OCI-LY3 (cell line): ENCODE measurements around the gene RABIF.

ENCODE experiments used
- H2AFZ ChIP-seq: fragments of 200-600, 300-600 bp; shearing (Covaris generic); 2 replicates; pipeline ENCODE4 v1.6.0; 2014; ENCODE audit warnings: antibody characterized with exemption, low read depth, low read length
- H3K27ac ChIP-seq: fragments of 200-600, 300-600 bp; sonication (generic); 2 replicates; pipeline ENCODE4 v1.5.1; 2014; ENCODE audit warnings: mild to moderate bottlenecking, low read length, moderate library complexity, mixed read lengths
- H3K27me3 ChIP-seq: fragments of 200-600, 300-600 bp; sonication (generic); 2 replicates; pipeline ENCODE4 v1.6.1; 2014; ENCODE audit warnings: low read depth, low read length, mixed read lengths
- H3K36me3 ChIP-seq: fragments of 200-600, 300-600 bp; sonication (generic); replicated peaks from 2 replicates; pipeline ENCODE3; 2014; ENCODE audit warnings: low read depth, low read length, mixed read lengths
- H3K4me1 ChIP-seq: fragments of 300-600, 200-600 bp; sonication (generic); 2 replicates; pipeline ENCODE4 v1.6.1; 2014; ENCODE audit warnings: low read length, mixed read lengths
- H3K4me2 ChIP-seq: fragments of 200-600, 300-600 bp; sonication (generic); 2 replicates; pipeline ENCODE4 v1.6.1; 2014; ENCODE audit warnings: low read length, mixed read lengths
- H3K4me3 ChIP-seq: fragments of 300-600, 200-600 bp; sonication (generic); 2 replicates; pipeline ENCODE4 v1.5.1; 2014; ENCODE audit warnings: antibody characterized with exemption, mild to moderate bottlenecking, low read length, moderate library complexity
- H3K79me2 ChIP-seq: fragments of 300-600, 200-600 bp; shearing (Covaris generic); 2 replicates; pipeline ENCODE4 v1.6.1; 2014; ENCODE audit warnings: mild to moderate bottlenecking, low read length, mixed read lengths
- H3K9ac ChIP-seq: fragments of 300-600, 200-600 bp; shearing (Covaris generic); 2 replicates; pipeline ENCODE4 v1.6.0; 2014; ENCODE audit warnings: mild to moderate bottlenecking, low read length, moderate library complexity
- H3K9me3 ChIP-seq: fragments of 200-600, 300-600 bp; shearing (Covaris generic); 2 replicates; pipeline ENCODE4 v1.6.1; 2014; ENCODE audit warnings: low read length, mixed read lengths; ENCODE audit not compliant: insufficient read depth
- H4K20me1 ChIP-seq: fragments of 200-600, 300-600 bp; sonication (generic); 2 replicates; pipeline ENCODE4 v1.6.1; 2016; ENCODE audit warnings: low read length, mixed read lengths; ENCODE audit not compliant: insufficient read depth
- EZH2phosphoT487 ChIP-seq: fragments of 200-600 bp; shearing (Covaris generic); IDR thresholded peaks from 2 replicates; pipeline ENCODE4 v1.6.1; 2018; ENCODE audit warnings: antibody characterized with exemption, mixed run types, low read depth
- TF ChIP-seq, protein P1 (sequence below): fragments of 200-600, 300-600 bp; sonication (generic); IDR thresholded peaks from 2 replicates; pipeline ENCODE4 v1.5.1; 2014; ENCODE audit warnings: antibody characterized with exemption, low read length, low read depth

The RABIF gene

GRCh38 chr1:202856014-202856413, 32.9 kb downstream of the RABIF start:
- TF ChIP-seq, protein P1, sequence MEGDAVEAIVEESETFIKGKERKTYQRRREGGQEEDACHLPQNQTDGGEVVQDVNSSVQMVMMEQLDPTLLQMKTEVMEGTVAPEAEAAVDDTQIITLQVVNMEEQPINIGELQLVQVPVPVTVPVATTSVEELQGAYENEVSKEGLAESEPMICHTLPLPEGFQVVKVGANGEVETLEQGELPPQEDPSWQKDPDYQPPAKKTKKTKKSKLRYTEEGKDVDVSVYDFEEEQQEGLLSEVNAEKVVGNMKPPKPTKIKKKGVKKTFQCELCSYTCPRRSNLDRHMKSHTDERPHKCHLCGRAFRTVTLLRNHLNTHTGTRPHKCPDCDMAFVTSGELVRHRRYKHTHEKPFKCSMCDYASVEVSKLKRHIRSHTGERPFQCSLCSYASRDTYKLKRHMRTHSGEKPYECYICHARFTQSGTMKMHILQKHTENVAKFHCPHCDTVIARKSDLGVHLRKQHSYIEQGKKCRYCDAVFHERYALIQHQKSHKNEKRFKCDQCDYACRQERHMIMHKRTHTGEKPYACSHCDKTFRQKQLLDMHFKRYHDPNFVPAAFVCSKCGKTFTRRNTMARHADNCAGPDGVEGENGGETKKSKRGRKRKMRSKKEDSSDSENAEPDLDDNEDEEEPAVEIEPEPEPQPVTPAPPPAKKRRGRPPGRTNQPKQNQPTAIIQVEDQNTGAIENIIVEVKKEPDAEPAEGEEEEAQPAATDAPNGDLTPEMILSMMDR = no peak
- TF ChIP-seq EZH2phosphoT487 = no peak
- H3K27ac ChIP-seq = no peak overlapping the region
- H3K79me2 ChIP-seq = no peaks in the 10 kb centered on the region
- peaks cover 5% of the 10 kb centered on the region for H3K4me1 ChIP-seq
- no peak overlapping the region for H2AFZ ChIP-seq
- H3K9ac ChIP-seq = no peak overlapping the region
- no peaks in the 10 kb centered on the region for H4K20me1 ChIP-seq
- H3K36me3 ChIP-seq = no peaks in the 10 kb centered on the region
- H3K4me3 ChIP-seq = no peak overlapping the region
- no peak overlapping the region for H3K4me2 ChIP-seq
- H3K27me3 ChIP-seq = peaks cover 6% of the 10 kb centered on the region; the same call in 1 of the 2 replicates
- H3K9me3 ChIP-seq = no peaks in the 10 kb centered on the region

GRCh38 chr1:202854787-202855186, 34.2 kb downstream of the RABIF start:
- Histone ChIP-seq H3K27ac (no peak overlapping the region), H3K36me3 (no peaks in the 10 kb centered on the region), H4K20me1 (no peaks in the 10 kb centered on the region), H2AFZ (no peak overlapping the region), H3K4me1 (peaks cover 8% of the 10 kb centered on the region), H3K9ac (no peak overlapping the region), H3K4me3 (no peak overlapping the region), H3K9me3 (no peaks in the 10 kb centered on the region), H3K4me2 (no peak overlapping the region), H3K27me3 (no peaks in the 10 kb centered on the region), H3K79me2 (no peaks in the 10 kb centered on the region)
- TF ChIP-seq, protein P1 = no peak
- no peak for TF ChIP-seq EZH2phosphoT487

GRCh38 chr1:202852163-202852904, 36.6 kb downstream of the RABIF start:
- Histone ChIP-seq H3K4me1 (peaks cover 8% of the 10 kb centered on the region), H3K4me2 (no peak overlapping the region), H3K9me3 (no peaks in the 10 kb centered on the region), H4K20me1 (no peaks in the 10 kb centered on the region), H3K27ac (no peak overlapping the region), H3K27me3 (no peaks in the 10 kb centered on the region), H3K36me3 (no peaks in the 10 kb centered on the region), H2AFZ (peak overlapping the region; percentile 95), H3K9ac (no peak overlapping the region), H3K79me2 (no peaks in the 10 kb centered on the region), H3K4me3 (no peak overlapping the region)
- TF ChIP-seq, protein P1 = peak; percentile 63
- no peak for TF ChIP-seq EZH2phosphoT487

- TF ChIP-seq EZH2phosphoT487 = no peak
- TF ChIP-seq, protein P1 = no peak
- no peaks in the 10 kb centered on the region for H3K79me2 ChIP-seq
- no peaks in the 10 kb centered on the region for H4K20me1 ChIP-seq
- H3K4me2 ChIP-seq = no peak overlapping the region
- no peak overlapping the region for H3K27ac ChIP-seq
- peak overlapping the region; percentile 60; the same call in 1 of the 2 replicates for H2AFZ ChIP-seq
- no peaks in the 10 kb centered on the region for H3K36me3 ChIP-seq
- H3K4me3 ChIP-seq = no peak overlapping the region
- no peaks in the 10 kb centered on the region for H3K27me3 ChIP-seq
- H3K4me1 ChIP-seq = peaks cover 8% of the 10 kb centered on the region
- no peak overlapping the region for H3K9ac ChIP-seq
- H3K9me3 ChIP-seq = no peaks in the 10 kb centered on the region
Observed at GRCh38 chr1:202850593-202851362, 38.2 kb downstream of the RABIF start.
